Suprapubic skin (tissue), 3 donors: ENCODE data around the gene TK2.

Source experiments
- CTCF ChIP-seq, 2 donors: fragments of 200-600 bp in 1 of 2; fragments of 450-650 bp in 1 of 2; sonication (generic) in 1 of 2; IDR thresholded peaks; one replicate each; pipeline ENCODE4 v1.5.1; 2016 to 2019; ENCODE audit warnings: antibody characterized with exemption in 2 of 2, mild to moderate bottlenecking in 1 of 2, moderate library complexity in 1 of 2
- POLR2AphosphoS5 ChIP-seq, 3 donors: sonication (generic); formaldehyde crosslinking; IDR thresholded peaks; one replicate each; pipeline ENCODE4 v1.6.1; 2017; ENCODE audit warnings: antibody characterized with exemption in 3 of 3

GRCh38 chr16:66510711-66511601 lies 39.0 kb downstream of the TK2 start:
- TF ChIP-seq POLR2AphosphoS5 (IDR thresholded peaks at IDR 0.05) (no peak), CTCF (IDR thresholded peaks at IDR 0.05) (no peak)
